Measurements from ENCODE around the gene PTPRO. TPM values are rescaled to one million over a fixed set of nuclear protein-coding genes. Genes with fewer than 3 reads are reported as not detected.
"Not testable (repeated sequence)": the region's sequence is repeated elsewhere in the genome, so short reads cannot be mapped to it uniquely, and the experiment has no call there.

The PTPRO gene
- total and polyA plus RNA-seq, 9 donors = 0.74 to 1.5 (median 1.0) TPM

- DNase-seq = peak; percentile 73
- Histone ChIP-seq H3K36me3 (ENCODE audit: control insufficient read depth, insufficient read depth, low read length) (no peaks in the 10 kb centered on the region), H3K9me3 (replicated peaks; ENCODE audit: control insufficient read depth, low read depth, low read length) (no peaks in the 10 kb centered on the region), H3K27ac (ENCODE audit: low read length) (no peak overlapping the region), H3K27me3 (ENCODE audit: control insufficient read depth, insufficient read depth, low read length) (no peaks in the 10 kb centered on the region), H3K4me1 (ENCODE audit: control insufficient read depth, insufficient read depth, low read length) (peaks cover 16% of the 10 kb centered on the region), H3K4me3 (ENCODE audit: low read length) (no peak overlapping the region)
- WGBS (ENCODE audit: insufficient coverage) = no CpG with 5 or more reads among the region's 4 CpGs
Measured at GRCh38 chr12:15603474-15604085, 281.3 kb downstream of the PTPRO start.

- no CpG with 5 or more reads among the region's 10 CpGs for WGBS (ENCODE audit: insufficient coverage)
- no peak overlapping the region for H3K4me3 ChIP-seq (ENCODE audit: low read length)
- peak; percentile 33 for DNase-seq
- H3K27me3 ChIP-seq (ENCODE audit: control insufficient read depth, insufficient read depth, low read length) = no peaks in the 10 kb centered on the region
- H3K4me1 ChIP-seq (ENCODE audit: control insufficient read depth, insufficient read depth, low read length) = peaks cover 11% of the 10 kb centered on the region
- H3K36me3 ChIP-seq (ENCODE audit: control insufficient read depth, insufficient read depth, low read length) = no peaks in the 10 kb centered on the region
- no peaks in the 10 kb centered on the region for H3K9me3 ChIP-seq (replicated peaks; ENCODE audit: control insufficient read depth, low read depth, low read length)
- no peak overlapping the region for H3K27ac ChIP-seq (ENCODE audit: low read length)
Measured at GRCh38 chr12:15605881-15606590, 283.7 kb downstream of the PTPRO start.

DNA sequence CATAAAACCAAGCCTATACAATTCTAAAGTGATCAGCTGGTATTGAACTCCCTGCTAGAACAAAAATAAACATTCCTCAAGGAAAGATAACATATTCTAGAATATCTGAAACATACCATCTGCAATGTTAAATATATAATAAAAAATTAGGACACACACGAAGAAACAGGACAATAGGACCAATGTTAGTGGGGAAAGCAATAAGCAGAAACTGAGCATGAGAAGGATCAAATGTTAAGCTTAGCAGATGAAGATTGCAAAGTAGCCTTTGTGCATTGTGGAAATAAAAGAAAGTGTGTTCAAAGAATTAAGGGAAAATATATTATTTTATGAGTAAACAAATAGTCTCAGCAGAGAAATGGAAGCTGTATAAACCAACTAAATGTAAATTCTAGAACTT lies 286.1 kb downstream of the PTPRO start:
- Histone ChIP-seq H3K27me3 (ENCODE audit: control insufficient read depth, insufficient read depth, low read length) (no peaks in the 10 kb centered on the region), H3K9me3 (replicated peaks; ENCODE audit: control insufficient read depth, low read depth, low read length) (peaks cover 2% of the 10 kb centered on the region), H3K4me3 (ENCODE audit: low read length) (no peak overlapping the region), H3K4me1 (ENCODE audit: control insufficient read depth, insufficient read depth, low read length) (peaks cover 8% of the 10 kb centered on the region), H3K27ac (ENCODE audit: low read length) (no peak overlapping the region), H3K36me3 (ENCODE audit: control insufficient read depth, insufficient read depth, low read length) (no peaks in the 10 kb centered on the region)
- no peak for DNase-seq
- 60% methylated on average over 1 of the region's 1 CpG for WGBS (ENCODE audit: insufficient coverage)

DNA sequence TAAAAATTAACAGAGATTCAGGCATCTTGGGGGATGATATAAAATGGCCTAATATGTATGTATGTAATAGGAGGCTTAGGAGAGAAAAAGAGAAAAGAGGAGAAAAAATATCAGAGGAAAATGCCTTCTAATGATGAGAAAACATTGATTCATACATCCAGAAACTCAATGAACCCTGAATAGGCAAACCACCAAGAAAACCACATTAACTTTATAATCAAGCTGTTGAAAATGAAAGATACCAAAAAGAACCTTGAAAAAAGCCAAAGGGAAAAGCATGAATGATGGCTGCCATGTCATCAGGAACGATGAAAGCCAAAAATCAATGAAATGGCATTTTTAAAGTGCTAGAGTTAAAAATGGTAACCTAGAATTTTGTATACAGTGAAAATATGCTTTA lies 286.6 kb downstream of the PTPRO start:
- peaks cover 7% of the 10 kb centered on the region for H3K4me1 ChIP-seq (ENCODE audit: control insufficient read depth, insufficient read depth, low read length)
- H3K27ac ChIP-seq (ENCODE audit: low read length) = no peak overlapping the region
- H3K27me3 ChIP-seq (ENCODE audit: control insufficient read depth, insufficient read depth, low read length) = no peaks in the 10 kb centered on the region
- H3K4me3 ChIP-seq (ENCODE audit: low read length) = no peak overlapping the region
- H3K9me3 ChIP-seq (replicated peaks; ENCODE audit: control insufficient read depth, low read depth, low read length) = peaks cover 5% of the 10 kb centered on the region
- no peaks in the 10 kb centered on the region for H3K36me3 ChIP-seq (ENCODE audit: control insufficient read depth, insufficient read depth, low read length)
- 88% methylated on average over 1 of the region's 1 CpG for WGBS (ENCODE audit: insufficient coverage)
- no peak for DNase-seq

GRCh38 chr12:15613981-15614380 lies 291.7 kb downstream of the PTPRO start:
- DNase-seq = no peak
- no peak overlapping the region for H3K27ac ChIP-seq (ENCODE audit: low read length)
- no peak overlapping the region for H3K4me3 ChIP-seq (ENCODE audit: low read length)
- H3K9me3 ChIP-seq (replicated peaks; ENCODE audit: control insufficient read depth, low read depth, low read length) = peaks cover 12% of the 10 kb centered on the region
- no CpG with 5 or more reads among the region's 1 CpG for WGBS (ENCODE audit: insufficient coverage)
- H3K4me1 ChIP-seq (ENCODE audit: control insufficient read depth, insufficient read depth, low read length) = no peaks in the 10 kb centered on the region
- H3K36me3 ChIP-seq (ENCODE audit: control insufficient read depth, insufficient read depth, low read length) = no peaks in the 10 kb centered on the region
- H3K27me3 ChIP-seq (ENCODE audit: control insufficient read depth, insufficient read depth, low read length) = no peaks in the 10 kb centered on the region

GRCh38 chr12:15616495-15616894 lies 294.2 kb downstream of the PTPRO start:
- 98% methylated on average over 7 of the region's 8 CpGs for WGBS (ENCODE audit: insufficient coverage)
- not testable (repeated sequence) for H3K27me3 ChIP-seq (ENCODE audit: control insufficient read depth, insufficient read depth, low read length); H3K4me3 ChIP-seq (ENCODE audit: low read length); H3K4me1 ChIP-seq (ENCODE audit: control insufficient read depth, insufficient read depth, low read length); H3K27ac ChIP-seq (ENCODE audit: low read length); H3K36me3 ChIP-seq (ENCODE audit: control insufficient read depth, insufficient read depth, low read length); DNase-seq
- peaks cover 12% of the 10 kb centered on the region for H3K9me3 ChIP-seq (replicated peaks; ENCODE audit: control insufficient read depth, low read depth, low read length)

DNA sequence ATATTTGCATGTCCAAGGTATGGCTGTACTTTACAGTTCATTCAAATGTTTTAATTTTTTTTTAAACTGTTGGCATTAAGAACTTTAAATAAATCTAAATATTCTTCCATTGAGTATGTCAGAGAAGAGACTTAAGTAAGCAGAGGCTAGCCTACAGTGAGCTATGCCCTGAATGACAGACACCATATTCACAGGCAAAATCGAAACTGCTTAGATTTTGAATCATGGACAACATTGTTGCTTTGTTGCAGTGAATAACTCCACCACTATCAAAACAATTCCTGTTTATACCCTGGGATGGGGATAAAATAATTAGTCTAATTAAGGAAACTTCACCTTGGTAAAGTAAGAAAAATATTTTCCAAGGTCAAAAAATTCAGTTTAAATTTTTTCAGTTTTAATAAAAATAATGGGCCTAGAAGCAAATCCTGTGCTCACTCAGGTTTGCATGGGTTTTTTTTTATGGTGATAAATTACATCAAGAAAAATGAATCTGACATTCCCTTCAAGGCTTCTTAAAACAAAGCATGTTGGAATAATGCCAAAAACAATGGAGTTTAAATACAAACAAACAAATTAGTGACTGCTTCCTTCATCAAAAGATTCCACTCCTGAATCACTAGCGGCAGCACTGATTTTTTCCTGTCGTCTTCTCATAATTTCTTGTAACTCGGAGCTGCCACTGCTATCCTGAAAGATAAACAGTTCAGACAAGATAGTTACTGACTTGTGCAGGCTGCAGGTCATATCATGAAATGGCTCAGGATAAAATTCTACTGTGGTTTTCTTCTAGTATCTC lies 298.6 kb downstream of the PTPRO start:
- Histone ChIP-seq H3K27me3 (ENCODE audit: control insufficient read depth, insufficient read depth, low read length) (no peaks in the 10 kb centered on the region), H3K4me1 (ENCODE audit: control insufficient read depth, insufficient read depth, low read length) (no peaks in the 10 kb centered on the region), H3K27ac (ENCODE audit: low read length) (no peak overlapping the region), H3K4me3 (ENCODE audit: low read length) (no peak overlapping the region), H3K9me3 (replicated peaks; ENCODE audit: control insufficient read depth, low read depth, low read length) (peaks cover 8% of the 10 kb centered on the region), H3K36me3 (ENCODE audit: control insufficient read depth, insufficient read depth, low read length) (peaks cover 8% of the 10 kb centered on the region)
- no peak for DNase-seq
- WGBS (ENCODE audit: insufficient coverage) = no CpG with 5 or more reads among the region's 4 CpGs

GRCh38 chr12:15625075-15625474 lies 302.8 kb downstream of the PTPRO start:
- 100% methylated on average over 1 of the region's 2 CpGs for WGBS (ENCODE audit: insufficient coverage)

GRCh38 chr12:15627995-15628945 lies 306.0 kb downstream of the PTPRO start:
- WGBS (ENCODE audit: insufficient coverage) = 80% methylated on average over 2 of the region's 4 CpGs
- Histone ChIP-seq H3K27me3 (ENCODE audit: control insufficient read depth, insufficient read depth, low read length) (no peaks in the 10 kb centered on the region), H3K4me3 (ENCODE audit: low read length) (no peak overlapping the region), H3K27ac (ENCODE audit: low read length) (peak overlapping the region; percentile 45), H3K4me1 (ENCODE audit: control insufficient read depth, insufficient read depth, low read length) (peaks cover 2% of the 10 kb centered on the region), H3K9me3 (replicated peaks; ENCODE audit: control insufficient read depth, low read depth, low read length) (no peaks in the 10 kb centered on the region), H3K36me3 (ENCODE audit: control insufficient read depth, insufficient read depth, low read length) (peaks cover 10% of the 10 kb centered on the region)
- DNase-seq = peak; percentile 50

More at GRCh38 chr12:15625075-15625474, 302.8 kb downstream of the PTPRO start:
- no peak for DNase-seq
- Histone ChIP-seq H3K9me3 (replicated peaks; ENCODE audit: control insufficient read depth, low read depth, low read length) (no peaks in the 10 kb centered on the region), H3K4me1 (ENCODE audit: control insufficient read depth, insufficient read depth, low read length) (peaks cover 2% of the 10 kb centered on the region), H3K27ac (ENCODE audit: low read length) (no peak overlapping the region), H3K4me3 (ENCODE audit: low read length) (no peak overlapping the region), H3K27me3 (ENCODE audit: control insufficient read depth, insufficient read depth, low read length) (no peaks in the 10 kb centered on the region), H3K36me3 (ENCODE audit: control insufficient read depth, insufficient read depth, low read length) (peaks cover 6% of the 10 kb centered on the region)

Measured in muscle of leg (tissue), 11 donors.